ENCODE data around the gene NAV2. TPM values are rescaled to one million over a fixed set of nuclear protein-coding genes. Genes with fewer than 3 reads are reported as not detected.

Gene NAV2
- polyA plus RNA-seq, 3 donors: not detected

GRCh38 chr11:20066783-20067156 is 354.1 kb downstream of the NAV2 start:
- Histone ChIP-seq H3K27me3 (ENCODE audit: control insufficient read depth in 2 of 2, insufficient read depth in 2 of 2, low read length in 2 of 2) (no peaks in the 10 kb centered on the region), H3K4me1 (ENCODE audit: control insufficient read depth in 1 of 2, insufficient read depth in 2 of 2, low read length in 2 of 2) (no peaks in the 10 kb centered on the region), H3K36me3 (replicated peaks in 1 of 2; ENCODE audit: control insufficient read depth in 1 of 2, insufficient read depth in 2 of 2, low read length in 2 of 2) (no peaks in the 10 kb centered on the region), H3K4me3 (replicated peaks in 1 of 3; ENCODE audit: low read depth in 2 of 3, low read length in 3 of 3) (no peak overlapping the region), H3K4me2 (replicated peaks; ENCODE audit: extremely low read depth, low read length, poor library complexity, severe bottlenecking) (no peak overlapping the region), H3K27ac (ENCODE audit: low read depth in 1 of 2, low read length in 2 of 2) (no peak overlapping the region), H4K20me1 (ENCODE audit: insufficient read depth, low read length) (no peaks in the 10 kb centered on the region), H3K79me2 (ENCODE audit: insufficient read depth, low read length) (no peaks in the 10 kb centered on the region), H2AFZ (ENCODE audit: insufficient read depth, low read depth, low read length, poor library complexity, severe bottlenecking) (peak overlapping the region; percentile 59), H3K9ac (ENCODE audit: insufficient read depth, low read length, poor library complexity, severe bottlenecking) (no peak overlapping the region), H3K9me3 (replicated peaks in 1 of 2; ENCODE audit: control insufficient read depth in 1 of 2, insufficient read depth in 1 of 2, low read length in 2 of 2) (no peaks in the 10 kb centered on the region)
- intact Hi-C loops (cut with micrococcal nuclease): no loop called here
- Mint-ChIP-seq H3K9me3 (peaks cover 0 to 6% (median 0%) of the 10 kb centered on the region in 7 donors), H3K27ac (no peak overlapping the region), H3K4me3 (peak overlapping the region in 1 of 2 donors; percentile 8), H3K27me3 (ENCODE audit: low read depth in 3 of 3) (peaks cover 0 to 6% (median 2%) of the 10 kb centered on the region in 3 donors), H3K4me1 (peaks cover 2% of the 10 kb centered on the region), H3K36me3 (no peaks in the 10 kb centered on the region)
- WGBS (ENCODE audit: insufficient coverage): 100% methylated on average over 1 of the region's 3 CpGs
- DNase-seq: no peak
- TF ChIP-seq CTCF (IDR thresholded peaks at IDR 0.05): no peak

- no peaks in the 10 kb centered on the region for H3K9me3 ChIP-seq (replicated peaks in 1 of 2; ENCODE audit: control insufficient read depth in 1 of 2, insufficient read depth in 1 of 2, low read length in 2 of 2)
- no peak overlapping the region for H3K4me2 ChIP-seq (replicated peaks; ENCODE audit: extremely low read depth, low read length, poor library complexity, severe bottlenecking)
- H3K4me1 ChIP-seq (ENCODE audit: control insufficient read depth in 1 of 2, insufficient read depth in 2 of 2, low read length in 2 of 2): no peaks in the 10 kb centered on the region
- intact Hi-C loops (cut with micrococcal nuclease): no loop called here
- H2AFZ ChIP-seq (ENCODE audit: insufficient read depth, low read depth, low read length, poor library complexity, severe bottlenecking): no peak overlapping the region
- Mint-ChIP-seq H3K9me3 (peaks cover 0 to 6% (median 2%) of the 10 kb centered on the region in 7 donors), H3K4me1 (peaks cover 2% of the 10 kb centered on the region), H3K36me3 (no peaks in the 10 kb centered on the region), H3K27ac (no peak overlapping the region), H3K4me3 (no peak overlapping the region), H3K27me3 (ENCODE audit: low read depth in 3 of 3) (peaks cover 0 to 8% (median 2%) of the 10 kb centered on the region in 3 donors)
- H3K27me3 ChIP-seq (ENCODE audit: control insufficient read depth in 2 of 2, insufficient read depth in 2 of 2, low read length in 2 of 2): no peaks in the 10 kb centered on the region
- no CpG with 5 or more reads among the region's 2 CpGs for WGBS (ENCODE audit: insufficient coverage)
- no peak overlapping the region for H3K9ac ChIP-seq (ENCODE audit: insufficient read depth, low read length, poor library complexity, severe bottlenecking)
- no peak overlapping the region for H3K27ac ChIP-seq (ENCODE audit: low read depth in 1 of 2, low read length in 2 of 2)
- no peak for TF ChIP-seq CTCF (IDR thresholded peaks at IDR 0.05)
- H3K79me2 ChIP-seq (ENCODE audit: insufficient read depth, low read length): no peaks in the 10 kb centered on the region
- H3K4me3 ChIP-seq (replicated peaks in 1 of 3; ENCODE audit: low read depth in 2 of 3, low read length in 3 of 3): no peak overlapping the region
- DNase-seq: no peak
- no peaks in the 10 kb centered on the region for H4K20me1 ChIP-seq (ENCODE audit: insufficient read depth, low read length)
- no peaks in the 10 kb centered on the region for H3K36me3 ChIP-seq (replicated peaks in 1 of 2; ENCODE audit: control insufficient read depth in 1 of 2, insufficient read depth in 2 of 2, low read length in 2 of 2)
Observed at GRCh38 chr11:20067665-20068064, 355.0 kb downstream of the NAV2 start.

Data from CD14-positive monocyte (primary cell).